ENCODE data around the gene DDX23. TPM values are rescaled to one million over a fixed set of nuclear protein-coding genes. Genes with fewer than 3 reads are reported as not detected.

The DDX23 gene
- total RNA-seq, 1 experiment from 2014 or later, result 167 TPM

- H3K27ac ChIP-seq, result no peak overlapping the region
- H3K36me3 ChIP-seq, result no peaks in the 10 kb centered on the region
- DNase-seq, result no peak
- no peak overlapping the region for H3K4me3 ChIP-seq
- no peaks in the 10 kb centered on the region for H3K4me1 ChIP-seq
- no peaks in the 10 kb centered on the region for H3K9me3 ChIP-seq (replicated peaks)
- no peaks in the 10 kb centered on the region for H3K27me3 ChIP-seq
Observed at GRCh38 chr12:48810903-48811431, 41.0 kb downstream of the DDX23 start.

GRCh38 chr12:48807981-48808380 lies 44.0 kb downstream of the DDX23 start:
- no peak for DNase-seq
- no peak overlapping the region for H3K27ac ChIP-seq
- no peaks in the 10 kb centered on the region for H3K4me1 ChIP-seq
- no peaks in the 10 kb centered on the region for H3K36me3 ChIP-seq
- H3K27me3 ChIP-seq, result no peaks in the 10 kb centered on the region
- no peak overlapping the region for H3K4me3 ChIP-seq
- no peaks in the 10 kb centered on the region for H3K9me3 ChIP-seq (replicated peaks)

GRCh38 chr12:48803675-48804074 lies 48.3 kb downstream of the DDX23 start:
- DNase-seq, result no peak
- Histone ChIP-seq H3K36me3 (no peaks in the 10 kb centered on the region), H3K4me1 (no peaks in the 10 kb centered on the region)

GRCh38 chr12:48800971-48801370 lies 51.0 kb downstream of the DDX23 start:
- no peaks in the 10 kb centered on the region for H3K9me3 ChIP-seq (replicated peaks)
- no peak overlapping the region for H3K4me3 ChIP-seq
- DNase-seq, result no peak
- no peak overlapping the region for H3K27ac ChIP-seq
- H3K27me3 ChIP-seq, result no peaks in the 10 kb centered on the region
- H3K36me3 ChIP-seq, result no peaks in the 10 kb centered on the region
- no peaks in the 10 kb centered on the region for H3K4me1 ChIP-seq

More at GRCh38 chr12:48803675-48804074, 48.3 kb downstream of the DDX23 start:
- H3K4me3 ChIP-seq, result no peak overlapping the region
- no peak overlapping the region for H3K27ac ChIP-seq
- no peaks in the 10 kb centered on the region for H3K27me3 ChIP-seq
- no peaks in the 10 kb centered on the region for H3K9me3 ChIP-seq (replicated peaks)

GRCh38 chr12:48800457-48800856 lies 51.5 kb downstream of the DDX23 start:
- no peaks in the 10 kb centered on the region for H3K9me3 ChIP-seq (replicated peaks)
- no peaks in the 10 kb centered on the region for H3K36me3 ChIP-seq
- no peaks in the 10 kb centered on the region for H3K4me1 ChIP-seq
- no peak overlapping the region for H3K4me3 ChIP-seq
- DNase-seq, result no peak
- no peak overlapping the region for H3K27ac ChIP-seq
- H3K27me3 ChIP-seq, result no peaks in the 10 kb centered on the region

GRCh38 chr12:48796976-48797375 lies 55.0 kb downstream of the DDX23 start:
- H3K27me3 ChIP-seq, result no peaks in the 10 kb centered on the region
- H3K4me3 ChIP-seq, result no peak overlapping the region
- no peaks in the 10 kb centered on the region for H3K36me3 ChIP-seq
- H3K27ac ChIP-seq, result no peak overlapping the region
- DNase-seq, result no peak
- H3K9me3 ChIP-seq (replicated peaks), result no peaks in the 10 kb centered on the region
- H3K4me1 ChIP-seq, result no peaks in the 10 kb centered on the region

- DNase-seq, result peak; percentile 68 to 93
- no peaks in the 10 kb centered on the region for H3K36me3 ChIP-seq
- no peak overlapping the region for H3K4me3 ChIP-seq
- no peaks in the 10 kb centered on the region for H3K4me1 ChIP-seq
- H3K27ac ChIP-seq, result no peak overlapping the region
- no peaks in the 10 kb centered on the region for H3K9me3 ChIP-seq (replicated peaks)
- H3K27me3 ChIP-seq, result no peaks in the 10 kb centered on the region
Observed at GRCh38 chr12:48795550-48796455, 56.2 kb downstream of the DDX23 start.

- Histone ChIP-seq H3K4me1 (peaks cover 5% of the 10 kb centered on the region), H3K27ac (no peak overlapping the region), H3K9me3 (replicated peaks) (no peaks in the 10 kb centered on the region), H3K27me3 (no peaks in the 10 kb centered on the region), H3K36me3 (no peaks in the 10 kb centered on the region), H3K4me3 (no peak overlapping the region)
- DNase-seq, result no peak
Observed at GRCh38 chr12:48794870-48795269, 57.1 kb downstream of the DDX23 start.

- no peaks in the 10 kb centered on the region for H3K9me3 ChIP-seq (replicated peaks)
- no peaks in the 10 kb centered on the region for H3K27me3 ChIP-seq
- H3K36me3 ChIP-seq, result no peaks in the 10 kb centered on the region
- H3K4me1 ChIP-seq, result peaks cover 7% of the 10 kb centered on the region
- no peak overlapping the region for H3K27ac ChIP-seq
- H3K4me3 ChIP-seq, result no peak overlapping the region
- DNase-seq, result no peak
Observed at GRCh38 chr12:48793696-48794095, 58.3 kb downstream of the DDX23 start.

GRCh38 chr12:48789858-48790326 lies 62.1 kb downstream of the DDX23 start:
- H3K4me1 ChIP-seq, result peaks cover 9% of the 10 kb centered on the region
- H3K9me3 ChIP-seq (replicated peaks), result no peaks in the 10 kb centered on the region
- H3K36me3 ChIP-seq, result no peaks in the 10 kb centered on the region
- H3K27me3 ChIP-seq, result no peaks in the 10 kb centered on the region
- peak overlapping the region; percentile 94 for H3K4me3 ChIP-seq
- DNase-seq, result no peak
- H3K27ac ChIP-seq, result no peak overlapping the region

- Histone ChIP-seq H3K4me3 (peak within 1 kb of the TSS; percentile 94), H3K9me3 (replicated peaks) (no peaks in the 10 kb centered on the region), H3K27me3 (no peaks in the 10 kb centered on the region), H3K4me1 (peaks cover 9% of the 10 kb centered on the region), H3K27ac (peak within 1 kb of the TSS; percentile 51), H3K36me3 (no peaks in the 10 kb centered on the region)
- DNase-seq, result peak; percentile 79 to 82
Observed at GRCh38 chr12:48788854-48789775, 62.8 kb downstream of the DDX23 start, which contains the start of gene ADCY6. Gene ADCY6 (minus strand): TSS chr12:48789089. CDS start chr12:48783434, 5,655 bp downstream.

GRCh38 chr12:48788524-48788853 lies 63.5 kb downstream of the DDX23 start:
- Histone ChIP-seq H3K36me3 (no peaks in the 10 kb centered on the region), H3K4me3 (peak overlapping the region; percentile 94), H3K9me3 (replicated peaks) (no peaks in the 10 kb centered on the region), H3K27ac (no peak overlapping the region), H3K27me3 (no peaks in the 10 kb centered on the region), H3K4me1 (peaks cover 9% of the 10 kb centered on the region)
- peak; percentile 26 to 35 for DNase-seq

- Histone ChIP-seq H3K27ac (no peak overlapping the region), H3K36me3 (no peaks in the 10 kb centered on the region), H3K4me1 (peaks cover 9% of the 10 kb centered on the region), H3K27me3 (no peaks in the 10 kb centered on the region), H3K4me3 (peak overlapping the region; percentile 94), H3K9me3 (replicated peaks) (no peaks in the 10 kb centered on the region)
- no peak for DNase-seq
Observed at GRCh38 chr12:48787791-48788523, 64.0 kb downstream of the DDX23 start.
